Body of pancreas (tissue), 4 donors: ENCODE results near the gene KBTBD3. TPM values are rescaled to one million over a fixed set of nuclear protein-coding genes. Genes with fewer than 3 reads are reported as not detected.

Experiments used
- ATAC-seq: fragments of 150-250 bp; one replicate; pipeline ENCODE4 v1.9.1; 2016
- DNase-seq, 4 donors: peaks; one replicate each; pipeline ENCODE4 v3.0.0-alpha.2; 2019
- H3K27ac ChIP-seq, 4 donors: fragments of 200-600 bp; sonication (generic); 1 replicate in 3 of 4; 2 replicates in 1 of 4; pipeline versions ENCODE4 v1.5.1 to v1.6.1; 2016 to 2019; ENCODE audit warnings: mild to moderate bottlenecking in 1 of 4, mixed read lengths in 1 of 4, moderate library complexity in 1 of 4
- H3K27me3 ChIP-seq, 2 donors: fragments of 200-600 bp; sonication (generic); one replicate each; pipeline ENCODE4 v1.6.0; 2016; ENCODE audit warnings: mild to moderate bottlenecking in 1 of 2
- H3K36me3 ChIP-seq, 2 donors: fragments of 200-600 bp; sonication (generic); replicated peaks in 1 of 2; 2 replicates each; pipeline ENCODE4 v1.5.1; 2016; ENCODE audit warnings: low read depth in 2 of 2; ENCODE audit not compliant: insufficient read depth in 1 of 2
- H3K4me1 ChIP-seq: fragments of 200-600 bp; sonication (generic); one replicate; pipeline ENCODE4 v1.6.0; 2016
- H3K4me3 ChIP-seq, 2 donors: fragments of 200-600 bp; sonication (generic); 1 replicate in 1 of 2; 2 replicates in 1 of 2; pipeline ENCODE4 v1.5.1; 2016 to 2019
- H3K9me3 ChIP-seq, 3 donors: fragments of 200-600 bp; sonication (generic); 1 replicate in 2 of 3; 2 replicates in 1 of 3; pipeline ENCODE4 v1.5.1; 2016
- CTCF ChIP-seq, 7 experiments: fragments of 450-650 bp in 4 of 7; fragments of 200-600 bp in 3 of 7; sonication (generic) in 3 of 7; IDR thresholded peaks; one replicate each; pipeline ENCODE4 v1.5.1; 2016 to 2019; ENCODE audit warnings: antibody characterized with exemption in 7 of 7
- POLR2A ChIP-seq, 3 donors: fragments of 450-650 bp; IDR thresholded peaks; one replicate each; pipeline ENCODE4 v1.6.1; 2016; ENCODE audit warnings: antibody characterized with exemption in 3 of 3, mild to moderate bottlenecking in 2 of 3
- WGBS, 2 donors: methylation state at CpG; one replicate each; pipeline ENCODE4 v1.1.5; 2017; 5-methylcytosine and 5-hydroxymethylcytosine counted together
- intact Hi-C: fragments of 100-400 bp; cut with DNase I; formaldehyde crosslinking; loops from one replicate; pipeline ENCODE4 v1.15.1; 2023
- total RNA-seq, 2 donors: library from RNA; depleted of rRNA; stranded (reverse); fragments of >200 nt; gene quantifications; one replicate each; pipeline ENCODE4 v1.1.0, GENCODE V29; 2016

The KBTBD3 gene
- total RNA-seq, 2 donors from 2014 or later = 2.0 to 5.7 TPM

DNA sequence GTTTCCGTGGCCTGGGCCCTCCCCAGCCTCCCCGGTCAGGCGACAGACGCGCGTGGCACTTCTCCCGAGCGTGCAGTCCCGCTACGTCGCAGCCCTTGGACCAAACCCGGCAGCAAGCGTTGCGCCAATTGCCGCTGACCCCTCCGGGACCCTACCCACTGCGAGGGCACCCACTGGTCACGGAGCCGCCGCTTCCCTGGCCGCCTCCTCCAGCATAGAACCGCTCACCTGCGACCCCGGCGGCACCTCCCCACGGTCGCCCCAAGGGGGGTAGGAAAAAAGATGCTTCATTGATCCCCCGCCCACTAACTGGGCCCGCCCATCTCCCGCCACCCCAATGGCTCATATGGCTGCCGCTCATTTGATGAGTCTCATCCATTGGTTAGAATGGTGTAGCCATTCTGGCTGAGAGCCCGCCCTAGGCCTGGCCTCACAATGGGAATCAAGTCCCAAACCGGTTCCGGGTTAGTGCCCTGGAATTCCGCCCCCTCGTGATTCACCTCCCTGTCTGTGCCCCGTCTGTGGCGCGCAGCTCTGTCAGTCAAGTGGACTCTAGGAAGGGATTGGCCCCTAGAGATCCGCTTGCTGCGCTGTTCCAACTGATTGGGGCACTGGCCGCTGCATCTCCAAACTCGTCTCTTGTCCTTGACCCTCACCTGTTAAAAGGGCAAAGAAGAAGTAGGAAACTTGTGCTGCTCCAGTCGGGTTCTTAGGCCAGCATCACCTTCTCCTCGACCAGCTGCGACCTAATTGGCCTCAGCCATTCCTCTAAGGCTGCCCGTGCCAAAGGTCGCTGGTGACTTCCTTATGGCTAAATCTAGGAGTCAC, 55.0 kb downstream of the KBTBD3 start, which contains the start of gene MSANTD4:
TSS of gene MSANTD4 (minus strand) at position 274 of the 828 bp plus-strand sequence. CDS start 11,323 bp downstream, outside the sequence.
- Histone ChIP-seq H3K9me3 (no peaks in the 10 kb centered on the region), H3K27me3 (no peaks in the 10 kb centered on the region), H3K4me3 (peak within 1 kb of the TSS; percentile 76 to 94), H3K4me1 (peaks cover 33% of the 10 kb centered on the region), H3K27ac (peak within 1 kb of the TSS; percentile 59 to 85 (median 68)), H3K36me3 (no peaks in the 10 kb centered on the region)
- intact Hi-C loops = no loop called here
- peak; percentile 99 to 100 (median 100) for DNase-seq
- TF ChIP-seq POLR2A (IDR thresholded peaks at IDR 0.05) (peak; percentile 20 to 67 (median 66)), CTCF (IDR thresholded peaks at IDR 0.05) (peak in 1 of 7 experiments; percentile 26)
- peak; percentile 99 for ATAC-seq
- WGBS, 2 donors = 1 to 2% methylated on average over 13 to 48 of the region's 48 CpGs

GRCh38 chr11:106021181-106021966, 55.8 kb downstream of the KBTBD3 start:
- Histone ChIP-seq H3K27ac (peak overlapping the region; percentile 33 to 85 (median 67)), H3K27me3 (no peaks in the 10 kb centered on the region), H3K4me1 (peaks cover 36% of the 10 kb centered on the region), H3K36me3 (no peaks in the 10 kb centered on the region), H3K9me3 (no peaks in the 10 kb centered on the region), H3K4me3 (peak overlapping the region; percentile 76 to 94)
- DNase-seq = no peak
- peak; percentile 1 for ATAC-seq
- TF ChIP-seq POLR2A (IDR thresholded peaks at IDR 0.05) (no peak), CTCF (IDR thresholded peaks at IDR 0.05) (no peak)
- WGBS, 2 donors = 16 to 23% methylated on average over 13 to 18 of the region's 18 CpGs
- intact Hi-C loops = no loop called here

DNA sequence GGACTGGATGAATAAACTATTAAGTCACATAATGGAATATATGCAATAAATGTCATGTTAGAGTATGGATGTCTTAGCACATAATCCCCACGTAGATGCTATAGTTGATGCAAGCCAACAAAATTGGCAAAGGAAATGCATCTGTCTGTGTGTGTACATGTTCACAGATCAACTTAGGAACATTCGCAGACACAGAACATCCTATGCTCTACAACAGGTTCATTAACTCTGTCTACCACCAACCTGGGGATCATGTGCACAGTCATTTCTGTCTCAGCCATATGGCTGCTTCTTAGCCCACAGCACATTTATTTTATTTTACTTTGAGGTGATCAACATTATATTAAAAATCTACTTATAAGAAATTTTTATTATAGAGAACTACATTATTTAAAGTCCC, 60.1 kb downstream of the KBTBD3 start:
- no peaks in the 10 kb centered on the region for H3K27me3 ChIP-seq
- no peak for ATAC-seq
- H3K4me3 ChIP-seq = no peak overlapping the region
- 84 to 91% methylated on average over 2 of the region's 2 CpGs for WGBS, 2 donors
- peaks cover 61% of the 10 kb centered on the region for H3K4me1 ChIP-seq
- intact Hi-C loops = no loop called here
- H3K27ac ChIP-seq = no peak overlapping the region
- H3K36me3 ChIP-seq = no peaks in the 10 kb centered on the region
- TF ChIP-seq POLR2A (IDR thresholded peaks at IDR 0.05) (no peak), CTCF (IDR thresholded peaks at IDR 0.05) (no peak)
- DNase-seq = no peak
- H3K9me3 ChIP-seq = no peaks in the 10 kb centered on the region

DNA sequence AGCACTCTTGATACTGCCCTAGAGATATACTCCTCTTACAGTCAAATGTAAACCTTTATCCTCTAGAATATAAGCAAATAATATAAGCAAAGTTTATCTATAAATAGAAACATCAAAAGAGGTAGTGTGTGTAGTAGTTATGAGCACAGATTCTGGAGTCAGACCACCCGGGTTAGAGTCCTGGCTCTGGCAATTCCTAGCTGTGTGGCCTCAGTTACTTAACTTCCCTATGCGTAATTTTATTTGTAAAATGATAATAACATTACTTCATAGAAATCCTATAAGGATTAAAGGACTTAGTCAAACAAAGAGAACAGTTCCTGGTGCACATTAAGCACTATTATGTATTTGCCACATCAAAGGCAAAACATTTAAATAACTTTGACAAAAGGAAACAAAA, 62.1 kb downstream of the KBTBD3 start:
- H3K27me3 ChIP-seq = no peaks in the 10 kb centered on the region
- H3K27ac ChIP-seq = no peak overlapping the region
- WGBS, 2 donors = 58 to 67% methylated on average over 2 of the region's 2 CpGs
- no peaks in the 10 kb centered on the region for H3K36me3 ChIP-seq
- ATAC-seq (no peak), DNase-seq (no peak)
- no peak for TF ChIP-seq CTCF (IDR thresholded peaks at IDR 0.05)
- H3K9me3 ChIP-seq = no peaks in the 10 kb centered on the region
- no peak overlapping the region for H3K4me3 ChIP-seq
- intact Hi-C loops = no loop called here
- peaks cover 57% of the 10 kb centered on the region for H3K4me1 ChIP-seq
